ENCODE measurements around the gene DNPEP.

DNA sequence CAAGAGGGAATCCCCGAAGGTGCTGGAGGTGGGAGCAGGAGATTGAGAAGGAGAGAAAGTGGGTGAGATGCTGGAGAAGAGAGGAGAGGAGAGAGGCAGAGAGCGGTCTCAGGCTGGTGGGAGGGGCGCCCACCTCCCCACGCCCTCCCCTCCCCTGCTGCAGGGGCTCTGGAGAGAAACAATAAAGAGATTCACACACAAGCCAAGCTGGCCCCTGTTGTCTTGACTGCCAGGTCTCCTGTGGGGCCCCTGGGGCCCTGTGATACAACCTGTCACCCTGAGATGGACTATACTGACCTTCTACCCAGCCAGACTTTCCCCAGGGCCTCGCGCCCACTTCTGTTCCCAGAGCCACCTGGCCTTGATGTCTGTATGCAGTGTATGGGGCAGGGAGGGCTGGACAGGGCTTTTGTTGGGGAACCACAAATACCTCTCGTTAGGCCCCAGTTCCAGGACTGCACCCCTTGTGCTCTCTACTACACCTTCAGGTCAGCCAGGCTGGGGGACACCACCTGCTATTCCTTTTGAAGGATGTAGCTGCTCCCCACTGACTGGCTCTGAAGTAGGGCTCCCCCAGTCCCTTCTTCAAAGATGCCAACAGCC is 38.9 kb upstream of the DNPEP start:
- TF ChIP-seq EP300 (IDR thresholded peaks at IDR 0.05) (no peak), POLR2AphosphoS5 (IDR thresholded peaks at IDR 0.05) (peak; percentile 52), POLR2A (IDR thresholded peaks at IDR 0.05) (no peak)
- TF ChIP-seq, protein P1, sequence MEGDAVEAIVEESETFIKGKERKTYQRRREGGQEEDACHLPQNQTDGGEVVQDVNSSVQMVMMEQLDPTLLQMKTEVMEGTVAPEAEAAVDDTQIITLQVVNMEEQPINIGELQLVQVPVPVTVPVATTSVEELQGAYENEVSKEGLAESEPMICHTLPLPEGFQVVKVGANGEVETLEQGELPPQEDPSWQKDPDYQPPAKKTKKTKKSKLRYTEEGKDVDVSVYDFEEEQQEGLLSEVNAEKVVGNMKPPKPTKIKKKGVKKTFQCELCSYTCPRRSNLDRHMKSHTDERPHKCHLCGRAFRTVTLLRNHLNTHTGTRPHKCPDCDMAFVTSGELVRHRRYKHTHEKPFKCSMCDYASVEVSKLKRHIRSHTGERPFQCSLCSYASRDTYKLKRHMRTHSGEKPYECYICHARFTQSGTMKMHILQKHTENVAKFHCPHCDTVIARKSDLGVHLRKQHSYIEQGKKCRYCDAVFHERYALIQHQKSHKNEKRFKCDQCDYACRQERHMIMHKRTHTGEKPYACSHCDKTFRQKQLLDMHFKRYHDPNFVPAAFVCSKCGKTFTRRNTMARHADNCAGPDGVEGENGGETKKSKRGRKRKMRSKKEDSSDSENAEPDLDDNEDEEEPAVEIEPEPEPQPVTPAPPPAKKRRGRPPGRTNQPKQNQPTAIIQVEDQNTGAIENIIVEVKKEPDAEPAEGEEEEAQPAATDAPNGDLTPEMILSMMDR (IDR thresholded peaks at IDR 0.05): no peak
